Kidney (tissue), 14 donors: ENCODE results near the gene RPL38. TPM values are rescaled to one million over a fixed set of nuclear protein-coding genes. Genes with fewer than 3 reads are reported as not detected.

ENCODE experiments used
- DNase-seq, 5 donors: peaks; one replicate each; pipeline ENCODE4 v3.0.0-alpha.2; 2013 to 2020
- FAIRE-seq: peaks from 2 replicates; lab custom pipeline; 2012; peaks lifted over from hg19 to GRCh38; lab: Jason Lieb, UNC
- H3K27ac ChIP-seq, 2 donors: one replicate each; pipeline ENCODE4 v1.7.0; 2013; ENCODE audit warnings: low read depth in 2 of 2, low read length in 2 of 2, inconsistent platforms in 1 of 2
- H3K27me3 ChIP-seq: one replicate; pipeline ENCODE4 v1.7.1; 2013; ENCODE audit warnings: low read length, inconsistent platforms; ENCODE audit not compliant: control insufficient read depth, insufficient read depth
- H3K36me3 ChIP-seq, 3 donors: one replicate each; pipeline versions ENCODE4 v1.7.0 to v1.7.1; 2013; ENCODE audit warnings: low read length in 3 of 3, control low read depth in 1 of 3, inconsistent platforms in 1 of 3; ENCODE audit not compliant: insufficient read depth in 3 of 3, control insufficient read depth in 2 of 3
- H3K4me1 ChIP-seq, 3 donors: one replicate each; pipeline versions ENCODE4 v1.7.0 to v1.7.1; 2013; ENCODE audit warnings: low read length in 3 of 3, inconsistent platforms in 1 of 3, low read depth in 1 of 3; ENCODE audit not compliant: control insufficient read depth in 2 of 3, insufficient read depth in 2 of 3
- H3K4me3 ChIP-seq, 3 donors: one replicate each; pipeline versions ENCODE4 v1.7.0 to v1.8.1; 2013; ENCODE audit warnings: low read length in 3 of 3, control low read depth in 1 of 3, inconsistent platforms in 1 of 3
- H3K9ac ChIP-seq, 3 donors: one replicate each; pipeline versions ENCODE4 v1.7.0 to v1.7.1; 2013; ENCODE audit warnings: low read length in 3 of 3, control low read depth in 1 of 3, inconsistent platforms in 1 of 3
- H3K9me3 ChIP-seq, 3 donors: one replicate each; pipeline versions ENCODE4 v1.7.0 to v1.7.1; 2013; ENCODE audit warnings: low read length in 3 of 3, control low read depth in 1 of 3, inconsistent platforms in 1 of 3; ENCODE audit not compliant: control insufficient read depth in 2 of 3, insufficient read depth in 1 of 3
- intact Hi-C: fragments of 100-400 bp; cut with DNase I; formaldehyde crosslinking; loops from one replicate; pipeline ENCODE4 v1.11.1; 2022
- polyA plus RNA-seq: library from polyadenylated mRNA; stranded (reverse); fragments of 350-450 nt; fragmentation: Illumina TruSeq; extraction: RNeasy Lipid Tissue Mini Kit (QIAGEN cat#74804); gene quantifications from one replicate; pipeline ENCODE4 v1.2.3, GENCODE V29; 2014; ENCODE audit warnings: low read depth, low replicate concordance; ENCODE audit not compliant: insufficient read depth
- total RNA-seq: library from RNA; stranded (reverse); fragmentation: NEBNext Ultra II Directional; extraction: Animal tissue kit (Norgen Biotek cat#: 25700); gene quantifications from one replicate; pipeline ENCODE4 v1.2.1, GENCODE V29; 2021
- TF ChIP-seq, protein P1 (sequence below): IDR thresholded peaks from 3 replicates; pipeline ENCODE4 v1.5.1; 2012; ENCODE audit warnings: mild to moderate bottlenecking, moderate library complexity, borderline replicate concordance; ENCODE audit not compliant: insufficient read depth; ENCODE audit errors: extremely low read depth
- donor health status: control.
- donor health status: control.
- donor health status: control.
- donor health status: control.
- donor health status: control.
- donor health status: DM: yes; HTN: yes; CAD: no.
- donor health status: Normal renal cell carcinoma (clear cell type).

The RPL38 gene
- total and polyA plus RNA-seq, 2 donors from 2014 or later, result 664 to 1,966 TPM

DNA sequence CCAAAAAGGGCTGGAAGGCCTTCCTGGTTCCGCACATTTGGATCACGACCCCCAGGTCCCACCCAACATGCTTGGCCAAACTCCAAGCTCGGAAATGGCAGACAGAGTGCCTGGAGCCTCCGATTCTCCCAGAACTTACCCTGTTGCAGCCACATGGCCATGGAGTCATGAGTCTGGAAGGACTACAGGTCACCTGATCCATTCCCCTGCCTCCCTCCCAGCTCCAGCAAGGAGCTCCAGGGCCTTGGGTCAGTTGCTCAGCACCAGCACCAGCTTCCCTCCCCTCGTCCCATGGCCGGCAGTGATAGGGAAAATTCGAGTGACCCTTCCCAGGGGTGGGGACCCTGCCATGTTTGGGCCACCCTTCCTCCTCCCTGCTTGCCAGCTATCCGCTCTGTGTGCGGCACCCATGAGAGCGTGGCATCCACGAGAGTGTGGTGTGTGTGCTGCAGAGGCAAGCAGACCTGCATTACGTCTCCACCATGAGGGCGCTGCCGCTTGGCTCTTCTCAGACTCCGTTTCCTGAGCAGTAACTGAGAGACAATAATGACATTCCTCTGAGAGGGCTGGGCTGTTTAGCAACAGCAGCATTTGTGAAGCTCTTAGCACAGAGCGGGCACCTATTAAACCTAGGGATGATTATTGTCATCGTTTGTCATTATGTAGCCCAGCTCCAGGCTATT lies 21.3 kb upstream of the RPL38 start:
- Histone ChIP-seq H3K27ac (no peak overlapping the region), H3K4me1 (no peaks in the 10 kb centered on the region), H3K9me3 (no peaks in the 10 kb centered on the region), H3K27me3 (no peaks in the 10 kb centered on the region), H3K36me3 (no peaks in the 10 kb centered on the region), H3K9ac (no peak overlapping the region), H3K4me3 (no peak overlapping the region)
- peak in 2 of 5 donors; percentile 31 to 54 for DNase-seq
- no peak for FAIRE-seq
- intact Hi-C loops, result no loop called here
- TF ChIP-seq, protein P1, sequence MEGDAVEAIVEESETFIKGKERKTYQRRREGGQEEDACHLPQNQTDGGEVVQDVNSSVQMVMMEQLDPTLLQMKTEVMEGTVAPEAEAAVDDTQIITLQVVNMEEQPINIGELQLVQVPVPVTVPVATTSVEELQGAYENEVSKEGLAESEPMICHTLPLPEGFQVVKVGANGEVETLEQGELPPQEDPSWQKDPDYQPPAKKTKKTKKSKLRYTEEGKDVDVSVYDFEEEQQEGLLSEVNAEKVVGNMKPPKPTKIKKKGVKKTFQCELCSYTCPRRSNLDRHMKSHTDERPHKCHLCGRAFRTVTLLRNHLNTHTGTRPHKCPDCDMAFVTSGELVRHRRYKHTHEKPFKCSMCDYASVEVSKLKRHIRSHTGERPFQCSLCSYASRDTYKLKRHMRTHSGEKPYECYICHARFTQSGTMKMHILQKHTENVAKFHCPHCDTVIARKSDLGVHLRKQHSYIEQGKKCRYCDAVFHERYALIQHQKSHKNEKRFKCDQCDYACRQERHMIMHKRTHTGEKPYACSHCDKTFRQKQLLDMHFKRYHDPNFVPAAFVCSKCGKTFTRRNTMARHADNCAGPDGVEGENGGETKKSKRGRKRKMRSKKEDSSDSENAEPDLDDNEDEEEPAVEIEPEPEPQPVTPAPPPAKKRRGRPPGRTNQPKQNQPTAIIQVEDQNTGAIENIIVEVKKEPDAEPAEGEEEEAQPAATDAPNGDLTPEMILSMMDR, result no peak

DNA sequence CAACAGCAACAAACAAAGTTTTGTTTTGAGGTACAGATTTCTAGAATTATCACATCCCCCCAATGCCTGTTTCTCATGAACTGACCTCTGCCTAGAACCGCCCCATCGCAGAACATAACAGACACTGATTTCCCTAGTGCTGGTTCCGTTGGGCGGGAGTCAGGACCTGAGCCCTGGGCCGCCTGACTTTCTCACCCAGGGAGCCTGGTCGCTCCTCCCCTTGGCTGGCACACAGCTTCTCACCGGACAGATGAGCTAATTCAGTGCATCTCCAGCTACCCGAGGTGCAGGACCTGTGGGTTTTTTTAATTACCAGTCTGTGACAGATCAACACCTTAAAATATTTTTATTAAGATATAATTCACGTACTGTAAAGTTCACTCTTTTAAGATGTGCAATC lies 20.1 kb upstream of the RPL38 start:
- no peak for FAIRE-seq
- H3K4me1 ChIP-seq, result no peaks in the 10 kb centered on the region
- no peaks in the 10 kb centered on the region for H3K36me3 ChIP-seq
- intact Hi-C loops, result no loop called here
- peak in 2 of 5 donors; percentile 23 to 44 for DNase-seq
- no peak overlapping the region for H3K9ac ChIP-seq
- H3K4me3 ChIP-seq, result no peak overlapping the region
- no peaks in the 10 kb centered on the region for H3K9me3 ChIP-seq
- H3K27ac ChIP-seq, result no peak overlapping the region
- H3K27me3 ChIP-seq, result no peaks in the 10 kb centered on the region
- TF ChIP-seq, protein P1, result no peak

DNA sequence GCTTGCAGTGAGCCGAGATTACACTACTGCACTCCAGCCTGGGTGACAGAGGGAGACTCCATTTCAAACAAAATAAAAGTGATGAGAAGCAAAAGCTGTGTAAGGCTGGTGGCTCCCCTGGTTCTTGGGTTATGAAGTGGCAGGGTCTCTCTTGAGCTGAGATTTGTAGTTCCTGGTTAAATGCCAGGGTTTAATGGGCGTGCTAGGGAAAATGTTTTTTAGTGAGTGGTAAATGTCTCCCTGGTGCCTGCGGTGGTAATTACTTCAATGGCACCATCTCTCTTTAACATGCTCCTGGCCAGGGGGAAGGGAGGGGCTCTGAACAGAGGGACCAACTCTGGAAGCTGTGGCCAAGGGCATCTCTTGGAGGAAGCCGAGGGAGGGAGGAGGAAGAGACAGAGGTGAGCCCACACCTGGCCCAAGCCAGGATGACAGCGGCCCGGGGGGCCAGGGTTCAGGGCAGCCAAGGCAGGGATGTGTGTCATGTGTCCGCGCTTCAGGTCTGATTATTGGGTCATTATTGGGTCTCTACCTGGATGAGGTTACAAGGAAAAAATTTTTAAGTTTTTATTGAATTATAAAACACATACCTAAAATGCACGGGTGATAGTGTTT lies 17.8 kb upstream of the RPL38 start:
- no peak overlapping the region for H3K9ac ChIP-seq
- DNase-seq (peak in 2 of 5 donors; percentile 17 to 41), FAIRE-seq (no peak)
- intact Hi-C loops, result no loop called here
- H3K4me3 ChIP-seq, result no peak overlapping the region
- H3K4me1 ChIP-seq, result no peaks in the 10 kb centered on the region
- peaks cover 0 to 3% (median 0%) of the 10 kb centered on the region in 3 donors for H3K9me3 ChIP-seq
- no peak overlapping the region for H3K27ac ChIP-seq
- TF ChIP-seq, protein P1, result no peak
- no peaks in the 10 kb centered on the region for H3K27me3 ChIP-seq
- H3K36me3 ChIP-seq, result no peaks in the 10 kb centered on the region
